ENCODE results near the gene KCNQ2. TPM values are rescaled to one million over a fixed set of nuclear protein-coding genes. Genes with fewer than 3 reads are reported as not detected.

KCNQ2 gene
- total and polyA plus RNA-seq, 2 experiments from 2014 or later, result 68.5 to 92.4 TPM

DNA sequence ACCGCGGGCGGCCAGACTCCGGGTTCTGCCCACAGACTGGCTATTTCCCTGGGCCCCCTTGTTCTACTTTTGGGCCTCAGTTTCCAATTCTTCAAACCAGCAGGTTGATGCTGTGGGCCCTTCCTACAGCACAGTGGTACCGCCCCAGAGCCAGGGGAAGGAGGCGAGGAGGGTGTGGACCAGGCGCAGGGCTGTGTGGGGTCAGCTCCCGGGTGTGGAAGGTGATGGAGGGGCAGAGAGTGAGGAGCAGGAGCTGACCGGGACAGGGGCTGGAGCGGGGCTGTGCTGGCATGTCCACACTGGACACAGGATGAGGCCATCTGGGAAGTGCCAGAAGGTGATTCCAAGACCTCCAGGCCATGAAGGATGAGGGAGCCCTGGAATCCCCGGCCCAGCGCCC, 76.2 kb downstream of the KCNQ2 start (continued):
- TF ChIP-seq, protein P1, sequence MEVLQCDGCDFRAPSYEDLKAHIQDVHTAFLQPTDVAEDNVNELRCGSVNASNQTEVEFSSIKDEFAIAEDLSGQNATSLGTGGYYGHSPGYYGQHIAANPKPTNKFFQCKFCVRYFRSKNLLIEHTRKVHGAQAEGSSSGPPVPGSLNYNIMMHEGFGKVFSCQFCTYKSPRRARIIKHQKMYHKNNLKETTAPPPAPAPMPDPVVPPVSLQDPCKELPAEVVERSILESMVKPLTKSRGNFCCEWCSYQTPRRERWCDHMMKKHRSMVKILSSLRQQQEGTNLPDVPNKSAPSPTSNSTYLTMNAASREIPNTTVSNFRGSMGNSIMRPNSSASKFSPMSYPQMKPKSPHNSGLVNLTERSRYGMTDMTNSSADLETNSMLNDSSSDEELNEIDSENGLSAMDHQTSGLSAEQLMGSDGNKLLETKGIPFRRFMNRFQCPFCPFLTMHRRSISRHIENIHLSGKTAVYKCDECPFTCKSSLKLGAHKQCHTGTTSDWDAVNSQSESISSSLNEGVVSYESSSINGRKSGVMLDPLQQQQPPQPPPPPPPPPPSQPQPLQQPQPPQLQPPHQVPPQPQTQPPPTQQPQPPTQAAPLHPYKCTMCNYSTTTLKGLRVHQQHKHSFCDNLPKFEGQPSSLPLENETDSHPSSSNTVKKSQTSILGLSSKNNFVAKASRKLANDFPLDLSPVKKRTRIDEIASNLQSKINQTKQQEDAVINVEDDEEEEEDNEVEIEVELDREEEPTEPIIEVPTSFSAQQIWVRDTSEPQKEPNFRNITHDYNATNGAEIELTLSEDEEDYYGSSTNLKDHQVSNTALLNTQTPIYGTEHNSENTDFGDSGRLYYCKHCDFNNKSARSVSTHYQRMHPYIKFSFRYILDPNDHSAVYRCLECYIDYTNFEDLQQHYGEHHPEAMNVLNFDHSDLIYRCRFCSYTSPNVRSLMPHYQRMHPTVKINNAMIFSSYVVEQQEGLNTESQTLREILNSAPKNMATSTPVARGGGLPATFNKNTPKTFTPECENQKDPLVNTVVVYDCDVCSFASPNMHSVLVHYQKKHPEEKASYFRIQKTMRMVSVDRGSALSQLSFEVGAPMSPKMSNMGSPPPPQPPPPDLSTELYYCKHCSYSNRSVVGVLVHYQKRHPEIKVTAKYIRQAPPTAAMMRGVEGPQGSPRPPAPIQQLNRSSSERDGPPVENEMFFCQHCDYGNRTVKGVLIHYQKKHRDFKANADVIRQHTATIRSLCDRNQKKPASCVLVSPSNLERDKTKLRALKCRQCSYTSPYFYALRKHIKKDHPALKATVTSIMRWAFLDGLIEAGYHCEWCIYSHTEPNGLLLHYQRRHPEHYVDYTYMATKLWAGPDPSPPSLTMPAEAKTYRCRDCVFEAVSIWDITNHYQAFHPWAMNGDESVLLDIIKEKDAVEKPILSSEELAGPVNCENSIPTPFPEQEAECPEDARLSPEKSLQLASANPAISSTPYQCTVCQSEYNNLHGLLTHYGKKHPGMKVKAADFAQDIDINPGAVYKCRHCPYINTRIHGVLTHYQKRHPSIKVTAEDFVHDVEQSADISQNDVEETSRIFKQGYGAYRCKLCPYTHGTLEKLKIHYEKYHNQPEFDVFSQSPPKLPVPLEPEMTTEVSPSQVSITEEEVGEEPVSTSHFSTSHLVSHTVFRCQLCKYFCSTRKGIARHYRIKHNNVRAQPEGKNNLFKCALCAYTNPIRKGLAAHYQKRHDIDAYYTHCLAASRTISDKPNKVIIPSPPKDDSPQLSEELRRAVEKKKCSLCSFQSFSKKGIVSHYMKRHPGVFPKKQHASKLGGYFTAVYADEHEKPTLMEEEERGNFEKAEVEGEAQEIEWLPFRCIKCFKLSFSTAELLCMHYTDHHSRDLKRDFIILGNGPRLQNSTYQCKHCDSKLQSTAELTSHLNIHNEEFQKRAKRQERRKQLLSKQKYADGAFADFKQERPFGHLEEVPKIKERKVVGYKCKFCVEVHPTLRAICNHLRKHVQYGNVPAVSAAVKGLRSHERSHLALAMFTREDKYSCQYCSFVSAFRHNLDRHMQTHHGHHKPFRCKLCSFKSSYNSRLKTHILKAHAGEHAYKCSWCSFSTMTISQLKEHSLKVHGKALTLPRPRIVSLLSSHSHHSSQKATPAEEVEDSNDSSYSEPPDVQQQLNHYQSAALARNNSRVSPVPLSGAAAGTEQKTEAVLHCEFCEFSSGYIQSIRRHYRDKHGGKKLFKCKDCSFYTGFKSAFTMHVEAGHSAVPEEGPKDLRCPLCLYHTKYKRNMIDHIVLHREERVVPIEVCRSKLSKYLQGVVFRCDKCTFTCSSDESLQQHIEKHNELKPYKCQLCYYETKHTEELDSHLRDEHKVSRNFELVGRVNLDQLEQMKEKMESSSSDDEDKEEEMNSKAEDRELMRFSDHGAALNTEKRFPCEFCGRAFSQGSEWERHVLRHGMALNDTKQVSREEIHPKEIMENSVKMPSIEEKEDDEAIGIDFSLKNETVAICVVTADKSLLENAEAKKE (CRISPR knock-in tag; IDR thresholded peaks at IDR 0.05), result no peak
- TF ChIP-seq STAT1 (IDR thresholded peaks at IDR 0.05; ENCODE audit: unreplicated experiment) (no peak), CREB1 (CRISPR knock-in tag; IDR thresholded peaks at IDR 0.05; ENCODE audit: low read depth) (no peak), EZH2 (IDR thresholded peaks at IDR 0.05; ENCODE audit: low read depth, unreplicated experiment) (no peak)
- TF ChIP-seq, protein P2, sequence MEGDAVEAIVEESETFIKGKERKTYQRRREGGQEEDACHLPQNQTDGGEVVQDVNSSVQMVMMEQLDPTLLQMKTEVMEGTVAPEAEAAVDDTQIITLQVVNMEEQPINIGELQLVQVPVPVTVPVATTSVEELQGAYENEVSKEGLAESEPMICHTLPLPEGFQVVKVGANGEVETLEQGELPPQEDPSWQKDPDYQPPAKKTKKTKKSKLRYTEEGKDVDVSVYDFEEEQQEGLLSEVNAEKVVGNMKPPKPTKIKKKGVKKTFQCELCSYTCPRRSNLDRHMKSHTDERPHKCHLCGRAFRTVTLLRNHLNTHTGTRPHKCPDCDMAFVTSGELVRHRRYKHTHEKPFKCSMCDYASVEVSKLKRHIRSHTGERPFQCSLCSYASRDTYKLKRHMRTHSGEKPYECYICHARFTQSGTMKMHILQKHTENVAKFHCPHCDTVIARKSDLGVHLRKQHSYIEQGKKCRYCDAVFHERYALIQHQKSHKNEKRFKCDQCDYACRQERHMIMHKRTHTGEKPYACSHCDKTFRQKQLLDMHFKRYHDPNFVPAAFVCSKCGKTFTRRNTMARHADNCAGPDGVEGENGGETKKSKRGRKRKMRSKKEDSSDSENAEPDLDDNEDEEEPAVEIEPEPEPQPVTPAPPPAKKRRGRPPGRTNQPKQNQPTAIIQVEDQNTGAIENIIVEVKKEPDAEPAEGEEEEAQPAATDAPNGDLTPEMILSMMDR (conservative IDR thresholded peaks at IDR 0.05; ENCODE audit: low read depth in 2 of 2), result no peak

DNA sequence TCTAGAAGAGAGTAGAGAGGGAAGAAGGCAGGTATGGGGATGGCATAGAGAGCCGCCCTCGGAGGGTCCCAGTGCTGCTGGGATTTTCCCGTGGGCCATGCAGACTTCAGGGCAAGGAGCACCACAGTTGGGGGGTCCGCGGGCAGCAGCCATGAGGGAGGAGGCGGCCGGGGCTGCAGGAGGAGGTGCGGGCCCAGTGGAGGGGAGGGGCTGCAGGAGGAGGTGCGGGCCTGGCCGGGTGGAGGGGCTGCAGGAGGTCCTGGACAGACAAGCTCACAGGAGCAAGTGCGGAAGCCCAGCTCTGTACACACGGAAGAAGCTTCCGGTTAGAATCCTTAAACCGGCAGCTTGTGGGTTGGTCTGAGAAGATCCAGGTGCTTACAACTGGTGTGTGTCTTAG, 76.7 kb downstream of the KCNQ2 start:
- ATAC-seq (no peak), DNase-seq (ENCODE audit: low spot score) (no peak)
- Mint-ChIP-seq H3K27ac (no peak overlapping the region), H3K4me3 (no peak overlapping the region; the same call in 2 of the 3 replicates), H3K9me3 (peaks cover 29% of the 10 kb centered on the region), H3K27me3 (ENCODE audit: insufficient read depth, low read depth, poor library complexity) (peaks cover 16% of the 10 kb centered on the region), H3K36me3 (ENCODE audit: low read depth) (peaks cover 19% of the 10 kb centered on the region), H3K4me1 (peaks cover 25% of the 10 kb centered on the region)
- Histone ChIP-seq H3F3A (replicated peaks; ENCODE audit: low read depth) (peaks cover 6% of the 10 kb centered on the region; the same call in 1 of the 2 replicates), H3K9me2 (ENCODE audit: insufficient read depth) (no peaks in the 10 kb centered on the region), H3K79me2 (replicated peaks; ENCODE audit: insufficient read depth) (no peaks in the 10 kb centered on the region), H3K36me3 (ENCODE audit: insufficient read depth) (no peaks in the 10 kb centered on the region), H4K20me1 (replicated peaks; ENCODE audit: insufficient read depth) (no peaks in the 10 kb centered on the region), H3K27me3 (ENCODE audit: insufficient read depth) (no peaks in the 10 kb centered on the region), H3K27ac (ENCODE audit: low read depth) (no peak overlapping the region), H3K4me2 (no peak overlapping the region), H2AFZ (no peak overlapping the region), H3K4me3 (no peak overlapping the region), H3K4me1 (ENCODE audit: insufficient read depth) (peaks cover 17% of the 10 kb centered on the region)
- TF ChIP-seq STAT1 (IDR thresholded peaks at IDR 0.05; ENCODE audit: unreplicated experiment), result no peak

Data from GM23338 (cell line).